SK-N-SH (cell line): ENCODE data around the gene SYNE1. TPM values are rescaled to one million over a fixed set of nuclear protein-coding genes. Genes with fewer than 3 reads are reported as not detected.

Source experiments
- CTCF ChIA-PET: fragments of 300-600, 350-600 bp; formaldehyde crosslinking; extraction: SDS; loops from one replicate; lab custom pipeline; 2021; lab: Yijun Ruan, JAX
- POLR2A ChIA-PET: fragments of 350-600 bp; sonication (Branson Sonifier 250); formaldehyde crosslinking; extraction: SDS; loops from one replicate; lab custom pipeline; 2020; ENCODE audit warnings: antibody characterized with exemption, inconsistent platforms; lab: Yijun Ruan, JAX
- DNase-seq: peaks from one replicate; pipeline ENCODE4 v3.0.0; 2012
- H2AFZ ChIP-seq: fragments of 200-600 bp; sonication (generic); 2 replicates; pipeline ENCODE4 v1.8.1; 2016; ENCODE audit warnings: antibody characterized with exemption, mild to moderate bottlenecking, low read depth
- H3F3A ChIP-seq: fragments of 200-600 bp; sonication (generic); replicated peaks from 2 replicates; pipeline ENCODE3; 2016; ENCODE audit warnings: antibody characterized with exemption, mild to moderate bottlenecking; ENCODE audit not compliant: insufficient read depth
- H3K27ac ChIP-seq, 2 experiments: fragments of 200-500 bp in 1 of 2; fragments of 200-600 bp in 1 of 2; sonication (Bioruptor generic) in 1 of 2; sonication (generic), shearing (Covaris generic) in 1 of 2; 2 replicates each; pipeline versions ENCODE4 v1.5.1 to v1.6.1; 2014 to 2016; ENCODE audit warnings: low read depth in 2 of 2, inconsistent platforms in 1 of 2, low read length in 1 of 2, mild to moderate bottlenecking in 1 of 2, mixed read lengths in 1 of 2
- H3K27me3 ChIP-seq: fragments of 200-600 bp; sonication (generic), shearing (Covaris generic); 2 replicates; pipeline ENCODE4 v1.6.1; 2016; ENCODE audit warnings: mixed run types; ENCODE audit not compliant: insufficient read depth
- H3K36me3 ChIP-seq, 2 experiments: fragments of 200-500 bp in 1 of 2; fragments of 200-600 bp in 1 of 2; sonication (Bioruptor generic) in 1 of 2; sonication (generic) in 1 of 2; replicated peaks in 1 of 2; 2 replicates each; pipeline versions ENCODE3 to v1.5.1; 2014 to 2016; ENCODE audit warnings: low read length in 1 of 2, mild to moderate bottlenecking in 1 of 2; ENCODE audit not compliant: insufficient read depth in 2 of 2, control insufficient read depth in 1 of 2
- H3K4me1 ChIP-seq, 2 experiments: fragments of 200-500 bp in 1 of 2; fragments of 200-600 bp in 1 of 2; sonication (Bioruptor generic) in 1 of 2; sonication (generic), shearing (Covaris generic) in 1 of 2; 2 replicates each; pipeline versions ENCODE4 v1.5.1 to v1.6.1; 2014 to 2016; ENCODE audit warnings: low read depth in 1 of 2, low read length in 1 of 2, mixed run types in 1 of 2; ENCODE audit not compliant: insufficient read depth in 2 of 2, control insufficient read depth in 1 of 2
- H3K4me2 ChIP-seq: fragments of 200-600 bp; sonication (generic), shearing (Covaris generic); 2 replicates; pipeline ENCODE4 v1.6.1; 2017; ENCODE audit warnings: mixed run types
- H3K4me3 ChIP-seq, 2 experiments: fragments of 200-500 bp in 1 of 2; fragments of 200-600 bp in 1 of 2; sonication (Bioruptor generic) in 1 of 2; sonication (generic), shearing (Covaris generic) in 1 of 2; 2 replicates each; pipeline versions ENCODE4 v1.5.1 to v1.8.1; 2014 to 2016; ENCODE audit warnings: low read depth in 2 of 2, inconsistent platforms in 1 of 2, low read length in 1 of 2, mild to moderate bottlenecking in 1 of 2, mixed read lengths in 1 of 2, moderate library complexity in 1 of 2
- H3K79me2 ChIP-seq: fragments of 200-600 bp; sonication (generic); 2 replicates; pipeline ENCODE4 v1.8.1; 2017; ENCODE audit warnings: mild to moderate bottlenecking; ENCODE audit not compliant: insufficient read depth
- H3K9ac ChIP-seq: fragments of 200-600 bp; sonication (generic); 2 replicates; pipeline ENCODE4 v1.6.1; 2017; ENCODE audit warnings: mixed run types
- H3K9me2 ChIP-seq: fragments of 200-600 bp; sonication (generic); 2 replicates; pipeline ENCODE4 v1.6.1; 2017; ENCODE audit warnings: mixed run types
- H3K9me3 ChIP-seq: fragments of 200-600 bp; sonication (generic); 2 replicates; pipeline ENCODE4 v1.6.1; 2017; ENCODE audit warnings: mixed run types, mild to moderate bottlenecking, moderate library complexity
- H4K20me1 ChIP-seq: fragments of 200-600 bp; sonication (generic); 2 replicates; pipeline ENCODE4 v1.6.1; 2017; ENCODE audit warnings: mild to moderate bottlenecking, mixed run types; ENCODE audit not compliant: insufficient read depth
- CHD2 ChIP-seq: fragments of 150-350 bp; IDR thresholded peaks from 2 replicates; pipeline ENCODE4 v1.6.1; 2018; ENCODE audit warnings: low read length; ENCODE audit not compliant: partially characterized antibody
- ELF1 ChIP-seq: IDR thresholded peaks from 2 replicates; pipeline ENCODE4 v1.4.0; 2012
- FOSL2 ChIP-seq: IDR thresholded peaks from 2 replicates; pipeline ENCODE4 v1.4.0; 2012; ENCODE audit warnings: low read depth, mild to moderate bottlenecking, moderate library complexity, borderline replicate concordance
- FOXJ3 ChIP-seq: sonication (generic); formaldehyde crosslinking; IDR thresholded peaks from 2 replicates; pipeline ENCODE4 v1.5.1; 2020; ENCODE audit warnings: mild to moderate bottlenecking, missing genetic modification reagents
- IRF3 ChIP-seq: fragments of 150-350 bp; IDR thresholded peaks from 2 replicates; pipeline ENCODE4 v1.6.1; 2016; ENCODE audit warnings: mild to moderate bottlenecking, low read depth, low read length
- MAX ChIP-seq: IDR thresholded peaks from 2 replicates; pipeline ENCODE4 v1.4.0; 2012; ENCODE audit warnings: low read depth
- NFIC ChIP-seq: IDR thresholded peaks from 2 replicates; pipeline ENCODE4 v1.4.0; 2012; ENCODE audit warnings: borderline replicate concordance
- NRF1 ChIP-seq: IDR thresholded peaks from 2 replicates; pipeline ENCODE4 v1.6.1; 2012; ENCODE audit warnings: low read depth, mild to moderate bottlenecking, low read length
- PBX3 ChIP-seq: IDR thresholded peaks from 2 replicates; pipeline ENCODE4; 2012
- POLR2AphosphoS5 ChIP-seq: IDR thresholded peaks from 2 replicates; pipeline ENCODE4 v1.6.1; 2012; ENCODE audit warnings: low read depth, low read length
- RAD21 ChIP-seq: IDR thresholded peaks from 2 replicates; pipeline ENCODE4 v1.6.1; 2012; ENCODE audit warnings: mild to moderate bottlenecking, low read length
- RCOR1 ChIP-seq: fragments of 150-350 bp; IDR thresholded peaks from 2 replicates; pipeline ENCODE4 v1.6.1; 2017; ENCODE audit warnings: antibody characterized with exemption, low read length
- SIN3A ChIP-seq: IDR thresholded peaks from 2 replicates; pipeline ENCODE4 v1.6.1; 2012; ENCODE audit warnings: low read depth, mild to moderate bottlenecking, low read length, moderate library complexity, borderline replicate concordance
- SMC3 ChIP-seq: IDR thresholded peaks from 2 replicates; pipeline ENCODE4 v1.6.1; 2012; ENCODE audit warnings: low read depth, low read length, improper control_type of control experiment
- TCF12 ChIP-seq: IDR thresholded peaks from 2 replicates; pipeline ENCODE4 v1.4.0; 2012
- TEAD4 ChIP-seq: IDR thresholded peaks from 2 replicates; pipeline ENCODE4 v1.4.0; 2012; ENCODE audit warnings: mild to moderate bottlenecking, borderline replicate concordance; ENCODE audit not compliant: insufficient read depth
- YY1 ChIP-seq: IDR thresholded peaks from 2 replicates; pipeline ENCODE4 v1.4.0; 2012; ENCODE audit warnings: low read depth, mild to moderate bottlenecking
- WGBS: methylation state at CpG from one replicate; pipeline ENCODE4 v1.1.6; 2017; ENCODE audit warnings: low lambda C conversion rate; 5-methylcytosine and 5-hydroxymethylcytosine counted together
- polyA plus RNA-seq, 3 experiments: library from polyadenylated mRNA; depleted of rRNA; stranded (reverse); fragments of >200 nt; gene quantifications; 2 replicates each; pipeline ENCODE4 v1.2.3, GENCODE V29; 2012

Gene SYNE1
- polyA plus RNA-seq, 1 of the 3 experiments (the other 2 are of a cell fraction) = 31.1 TPM

- no peak for DNase-seq
- Histone ChIP-seq H3K9me2 (no peaks in the 10 kb centered on the region), H3K4me1 (no peaks in the 10 kb centered on the region)
- TF ChIP-seq PBX3 (no peak), SMC3 (no peak), NRF1 (no peak), CHD2 (no peak), SIN3A (no peak), RAD21 (no peak), NFIC (no peak), FOXJ3 (CRISPR knock-in tag) (no peak), YY1 (no peak), POLR2AphosphoS5 (no peak), ELF1 (no peak), TCF12 (no peak), IRF3 (no peak), FOSL2 (no peak)
- TF ChIP-seq, all 33 proteins: peak for 0
- 86% methylated on average over 1 of the region's 1 CpG for WGBS
- Histone ChIP-seq H3F3A (peaks cover 13% of the 10 kb centered on the region), H4K20me1 (no peaks in the 10 kb centered on the region), H3K36me3 (peaks cover 73 to 86% of the 10 kb centered on the region in 2 experiments), H2AFZ (no peak overlapping the region), H3K27me3 (no peaks in the 10 kb centered on the region), H3K79me2 (no peaks in the 10 kb centered on the region), H3K4me2 (no peak overlapping the region), H3K9ac (no peak overlapping the region), H3K4me3 (no peak overlapping the region), H3K27ac (no peak overlapping the region), H3K9me3 (no peaks in the 10 kb centered on the region)
- CTCF ChIA-PET = no interaction called here
- POLR2A ChIA-PET = no interaction called here
Observed at GRCh38 chr6:152356016-152356415, 281.1 kb downstream of the SYNE1 start.

GRCh38 chr6:152355166-152355565 lies 282.0 kb downstream of the SYNE1 start:
- no peaks in the 10 kb centered on the region for H3K27me3 ChIP-seq
- POLR2A ChIA-PET = no interaction called here
- CTCF ChIA-PET = interaction anchor here (0.9 kb wide), 1 partner anchor 17 kb away, joined by 4 read pairs; no protein-coding TSS in a partner anchor

More at GRCh38 chr6:152355166-152355565, 282.0 kb downstream of the SYNE1 start:
- no peak for TF ChIP-seq YY1
- TF ChIP-seq NRF1 = no peak
- TF ChIP-seq TEAD4 = no peak
- no peak for TF ChIP-seq MAX
- no peak for TF ChIP-seq SIN3A
- no peak for TF ChIP-seq ELF1
- no peak for TF ChIP-seq RCOR1
- H3K36me3 ChIP-seq = peaks cover 74 to 91% of the 10 kb centered on the region in 2 experiments
- no peak overlapping the region for H3K27ac ChIP-seq
- no peaks in the 10 kb centered on the region for H3K9me2 ChIP-seq
- peaks cover 8% of the 10 kb centered on the region for H3F3A ChIP-seq
- DNase-seq = no peak
- no peak overlapping the region for H3K4me2 ChIP-seq
- no peaks in the 10 kb centered on the region for H4K20me1 ChIP-seq
- no peaks in the 10 kb centered on the region for H3K79me2 ChIP-seq
- no peaks in the 10 kb centered on the region for H3K4me1 ChIP-seq
- H2AFZ ChIP-seq = no peak overlapping the region
- H3K9ac ChIP-seq = no peak overlapping the region
- H3K4me3 ChIP-seq = no peak overlapping the region
- no peaks in the 10 kb centered on the region for H3K9me3 ChIP-seq
